Activated CD4-positive, alpha-beta memory T cell treated with anti-CD3 and anti-CD28 coated beads for 36 hours (primary cell): Measurements from ENCODE around the gene ATP2B1. TPM values are rescaled to one million over a fixed set of nuclear protein-coding genes. Genes with fewer than 3 reads are reported as not detected.

Experiments used
- CTCF ChIA-PET: fragments of 350-600 bp; sonication (Branson Sonifier 250); formaldehyde crosslinking; loops from one replicate; lab custom pipeline; 2021; ENCODE audit warnings: antibody characterized with exemption, inconsistent platforms; lab: Charles Lee
- POLR2A ChIA-PET: fragments of 350-600 bp; sonication (Branson Sonifier 250); formaldehyde crosslinking; loops from one replicate; lab custom pipeline; 2021; ENCODE audit warnings: antibody characterized with exemption; lab: Charles Lee
- DNase-seq: peaks from one replicate; pipeline ENCODE4 v3.0.0-alpha.2; 2020
- H3K27ac Mint-ChIP-seq: one replicate; pipeline ENCODE4 v1.8.0; 2021; ENCODE audit warnings: mixed read lengths
- H3K27me3 Mint-ChIP-seq: one replicate; pipeline ENCODE4 v1.8.0; 2021; ENCODE audit warnings: mixed read lengths
- H3K36me3 Mint-ChIP-seq: one replicate; pipeline ENCODE4 v1.8.0; 2021; ENCODE audit warnings: mixed read lengths
- H3K4me1 Mint-ChIP-seq: one replicate; pipeline ENCODE4 v1.8.0; 2021; ENCODE audit warnings: low read depth, mixed read lengths
- H3K4me3 Mint-ChIP-seq: one replicate; pipeline ENCODE4 v1.8.0; 2021; ENCODE audit warnings: mild to moderate bottlenecking, mixed read lengths
- H3K9me3 Mint-ChIP-seq: one replicate; pipeline ENCODE4 v1.8.0; 2021; ENCODE audit warnings: mixed read lengths
- intact Hi-C: fragments of 100-400 bp; cut with micrococcal nuclease; formaldehyde crosslinking; loops from one replicate; pipeline ENCODE4 v1.15.1; 2023
- total RNA-seq, 2 experiments: library from RNA; stranded (reverse); gene quantifications; one replicate each; pipeline ENCODE4 v1.2.3, GENCODE V29; 2021

Gene ATP2B1
- total RNA-seq, 2 experiments from 2014 or later = 22.6 to 24.8 TPM

GRCh38 chr12:89671469-89671868, 37.2 kb downstream of the ATP2B1 start:
- ChIA-PET CTCF (no interaction called here), POLR2A (no interaction called here)
- Mint-ChIP-seq H3K36me3 (peaks cover 6% of the 10 kb centered on the region), H3K27me3 (no peaks in the 10 kb centered on the region), H3K27ac (peak overlapping the region; percentile 6), H3K4me1 (peaks cover 82% of the 10 kb centered on the region), H3K4me3 (no peak overlapping the region), H3K9me3 (no peaks in the 10 kb centered on the region)
- DNase-seq = no peak
- intact Hi-C loops = loop anchor here (10.0 kb wide), 1 partner anchor 657 kb away; no protein-coding TSS in a partner anchor

GRCh38 chr12:89669197-89669596, 39.4 kb downstream of the ATP2B1 start:
- POLR2A ChIA-PET = no interaction called here
- Mint-ChIP-seq H3K4me1 (peaks cover 82% of the 10 kb centered on the region), H3K4me3 (no peak overlapping the region), H3K36me3 (peaks cover 6% of the 10 kb centered on the region), H3K27me3 (no peaks in the 10 kb centered on the region), H3K9me3 (no peaks in the 10 kb centered on the region), H3K27ac (no peak overlapping the region)
- intact Hi-C loops = no loop called here
- CTCF ChIA-PET = no interaction called here
- no peak for DNase-seq

GRCh38 chr12:89665556-89665955, 43.1 kb downstream of the ATP2B1 start:
- POLR2A ChIA-PET = interaction anchor here (0.8 kb wide), 1 partner anchor 141 kb away, joined by 3 read pairs; the partner anchor contains the start of gene GALNT4
- no peak overlapping the region for H3K27ac Mint-ChIP-seq
- H3K4me3 Mint-ChIP-seq = no peak overlapping the region
- no peaks in the 10 kb centered on the region for H3K27me3 Mint-ChIP-seq
- no peak for DNase-seq
- intact Hi-C loops = no loop called here
- peaks cover 73% of the 10 kb centered on the region for H3K4me1 Mint-ChIP-seq
- H3K9me3 Mint-ChIP-seq = no peaks in the 10 kb centered on the region
- CTCF ChIA-PET = no interaction called here
- peaks cover 6% of the 10 kb centered on the region for H3K36me3 Mint-ChIP-seq

- Mint-ChIP-seq H3K4me3 (no peak overlapping the region), H3K27ac (no peak overlapping the region), H3K36me3 (peaks cover 6% of the 10 kb centered on the region), H3K9me3 (no peaks in the 10 kb centered on the region), H3K4me1 (peaks cover 68% of the 10 kb centered on the region), H3K27me3 (no peaks in the 10 kb centered on the region)
- POLR2A ChIA-PET = interaction anchor here (1.4 kb wide), 2 partner anchors 12 to 44 kb away, joined by 3 to 8 read pairs; partner anchors contain the start of gene ATP2B1
- no peak for DNase-seq
- intact Hi-C loops = loop anchor here (5.0 kb wide), 2 partner anchors 67 to 298 kb away; no protein-coding TSS in a partner anchor
- CTCF ChIA-PET = interaction anchor here (1.6 kb wide), 1 partner anchor 37 kb away, joined by 4 read pairs; no protein-coding TSS in a partner anchor
Measured at GRCh38 chr12:89664441-89664840, 44.2 kb downstream of the ATP2B1 start.

- Mint-ChIP-seq H3K36me3 (peaks cover 6% of the 10 kb centered on the region), H3K4me1 (peaks cover 67% of the 10 kb centered on the region), H3K27me3 (no peaks in the 10 kb centered on the region), H3K4me3 (no peak overlapping the region), H3K27ac (no peak overlapping the region), H3K9me3 (no peaks in the 10 kb centered on the region)
- ChIA-PET POLR2A (interaction anchor here (1.4 kb wide), 2 partner anchors 13 to 45 kb away, joined by 3 to 8 read pairs; partner anchors contain the start of gene ATP2B1), CTCF (interaction anchor here (1.0 to 1.6 kb wide), 6 partner anchors 10 to 440 kb away, joined by 3 to 4 read pairs (median 3); partner anchors contain the start of gene POC1B)
- DNase-seq = peak; percentile 24
- intact Hi-C loops = loop anchor here (1.0 to 5.0 kb wide), 9 partner anchors 9 to 617 kb away; no protein-coding TSS in a partner anchor
Measured at GRCh38 chr12:89663577-89664357, 44.9 kb downstream of the ATP2B1 start.

- H3K4me1 Mint-ChIP-seq = peaks cover 66% of the 10 kb centered on the region
Measured at GRCh38 chr12:89662623-89663022, 46.0 kb downstream of the ATP2B1 start.

GRCh38 chr12:89661706-89662330, 46.8 kb downstream of the ATP2B1 start:
- DNase-seq = no peak
- intact Hi-C loops = loop anchor here (2.0 to 5.0 kb wide), 8 partner anchors 17 to 619 kb away; no protein-coding TSS in a partner anchor
- Mint-ChIP-seq H3K9me3 (no peaks in the 10 kb centered on the region), H3K27me3 (no peaks in the 10 kb centered on the region), H3K27ac (no peak overlapping the region), H3K4me3 (no peak overlapping the region), H3K4me1 (peaks cover 66% of the 10 kb centered on the region), H3K36me3 (peaks cover 2% of the 10 kb centered on the region)
- CTCF ChIA-PET = no interaction called here
- POLR2A ChIA-PET = no interaction called here

More at GRCh38 chr12:89662623-89663022, 46.0 kb downstream of the ATP2B1 start:
- peaks cover 6% of the 10 kb centered on the region for H3K36me3 Mint-ChIP-seq
- H3K9me3 Mint-ChIP-seq = no peaks in the 10 kb centered on the region
- H3K4me3 Mint-ChIP-seq = no peak overlapping the region
- H3K27ac Mint-ChIP-seq = no peak overlapping the region
- ChIA-PET POLR2A (no interaction called here), CTCF (interaction anchor here (1.0 to 1.5 kb wide), 4 partner anchors 11 to 441 kb away, joined by 3 to 4 read pairs (median 3); partner anchors contain the start of gene POC1B)
- no peak for DNase-seq
- intact Hi-C loops = loop anchor here (1.0 to 5.0 kb wide), 9 partner anchors 10 to 618 kb away; no protein-coding TSS in a partner anchor
- H3K27me3 Mint-ChIP-seq = no peaks in the 10 kb centered on the region

GRCh38 chr12:89657739-89658138, 50.9 kb downstream of the ATP2B1 start:
- Mint-ChIP-seq H3K4me3 (no peak overlapping the region), H3K9me3 (no peaks in the 10 kb centered on the region), H3K27ac (no peak overlapping the region), H3K4me1 (peaks cover 49% of the 10 kb centered on the region), H3K36me3 (peaks cover 9% of the 10 kb centered on the region), H3K27me3 (no peaks in the 10 kb centered on the region)
- ChIA-PET CTCF (no interaction called here), POLR2A (no interaction called here)
- intact Hi-C loops = no loop called here
- DNase-seq = no peak

- Mint-ChIP-seq H3K4me3 (no peak overlapping the region), H3K4me1 (peaks cover 46% of the 10 kb centered on the region), H3K9me3 (no peaks in the 10 kb centered on the region), H3K27me3 (no peaks in the 10 kb centered on the region), H3K36me3 (peaks cover 11% of the 10 kb centered on the region), H3K27ac (no peak overlapping the region)
- ChIA-PET POLR2A (no interaction called here), CTCF (no interaction called here)
- DNase-seq = no peak
- intact Hi-C loops = no loop called here
Measured at GRCh38 chr12:89657066-89657465, 51.6 kb downstream of the ATP2B1 start.

GRCh38 chr12:89655841-89656240, 52.8 kb downstream of the ATP2B1 start:
- no peak for DNase-seq
- Mint-ChIP-seq H3K27me3 (no peaks in the 10 kb centered on the region), H3K27ac (no peak overlapping the region), H3K9me3 (no peaks in the 10 kb centered on the region), H3K4me3 (no peak overlapping the region), H3K36me3 (peaks cover 16% of the 10 kb centered on the region), H3K4me1 (peaks cover 44% of the 10 kb centered on the region)
- ChIA-PET POLR2A (no interaction called here), CTCF (no interaction called here)
- intact Hi-C loops = no loop called here

GRCh38 chr12:89651192-89651591, 57.4 kb downstream of the ATP2B1 start:
- peaks cover 42% of the 10 kb centered on the region for H3K4me1 Mint-ChIP-seq
- intact Hi-C loops = no loop called here
- H3K9me3 Mint-ChIP-seq = peaks cover 4% of the 10 kb centered on the region
- ChIA-PET POLR2A (no interaction called here), CTCF (no interaction called here)
- H3K36me3 Mint-ChIP-seq = peaks cover 36% of the 10 kb centered on the region
- no peak overlapping the region for H3K27ac Mint-ChIP-seq
- H3K4me3 Mint-ChIP-seq = no peak overlapping the region
- H3K27me3 Mint-ChIP-seq = no peaks in the 10 kb centered on the region
- no peak for DNase-seq

GRCh38 chr12:89650239-89650638, 58.4 kb downstream of the ATP2B1 start:
- intact Hi-C loops = no loop called here
- Mint-ChIP-seq H3K36me3 (peaks cover 32% of the 10 kb centered on the region), H3K27ac (no peak overlapping the region), H3K9me3 (peaks cover 4% of the 10 kb centered on the region), H3K4me1 (peaks cover 51% of the 10 kb centered on the region), H3K4me3 (no peak overlapping the region), H3K27me3 (no peaks in the 10 kb centered on the region)
- CTCF ChIA-PET = no interaction called here
- POLR2A ChIA-PET = no interaction called here
- no peak for DNase-seq
